NAMALWA (cell line): Measurements from ENCODE around the gene PCSK4.
"Not testable (repeated sequence)": the region's sequence is repeated elsewhere in the genome, so short reads cannot be mapped to it uniquely, and the experiment has no call there.

Experiments
- DNase-seq: peaks from one replicate; pipeline ENCODE4 v3.0.0-alpha.2; 2015; ENCODE audit warnings: low spot score

Gene PCSK4

GRCh38 chr19:1522061-1522460 lies 31.9 kb upstream of the PCSK4 start:
- no peak for DNase-seq

DNA sequence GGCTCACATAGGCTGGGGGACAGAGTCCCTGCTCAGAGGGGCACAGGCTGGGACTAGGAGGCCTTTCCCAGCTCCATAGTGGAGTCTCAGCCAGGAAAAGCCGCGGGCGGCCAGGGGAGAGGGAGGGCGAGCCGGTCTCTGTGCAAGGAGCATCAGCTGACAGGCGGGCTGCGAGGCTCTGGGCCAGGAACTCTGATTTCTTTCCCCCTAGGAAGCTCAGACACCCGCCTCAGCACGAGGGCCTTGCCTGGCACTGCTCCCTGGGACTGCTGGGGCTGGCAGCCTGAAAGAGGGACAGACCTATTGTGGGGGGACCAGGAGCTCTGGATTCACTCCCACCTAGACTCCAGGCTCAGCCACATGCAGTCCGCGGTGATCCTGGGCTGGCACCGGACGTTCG lies 31.5 kb upstream of the PCSK4 start:
- no peak for DNase-seq

DNA sequence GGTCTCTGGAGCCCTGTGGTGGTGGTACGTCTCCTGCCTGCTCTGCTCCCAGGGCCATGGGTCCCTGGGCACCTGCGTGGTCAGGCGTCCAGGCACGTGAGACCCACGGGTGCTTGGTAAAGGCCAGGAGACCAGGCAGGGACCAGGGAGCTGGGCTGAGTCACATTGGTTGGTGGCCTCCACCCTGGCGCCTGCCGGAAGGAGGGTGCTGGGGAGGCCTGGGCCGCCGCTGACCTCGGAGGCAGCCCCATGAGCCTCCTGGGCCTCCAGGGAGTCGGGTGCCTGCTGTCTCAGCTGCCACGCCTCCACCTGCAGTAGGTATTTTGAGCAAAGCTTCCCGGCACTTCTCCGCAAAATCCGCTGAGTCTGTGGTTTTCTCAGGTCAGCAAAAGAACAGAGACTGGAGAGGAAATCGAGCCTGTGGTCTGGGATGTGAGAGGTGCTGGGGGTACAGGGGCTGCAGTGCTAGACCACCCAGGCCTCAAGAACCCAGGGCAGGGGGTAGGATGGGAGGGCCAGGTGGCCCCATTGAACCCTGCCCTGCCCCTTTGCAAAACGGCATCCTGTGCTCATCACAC lies 30.1 kb upstream of the PCSK4 start:
- DNase-seq, result no peak

DNA sequence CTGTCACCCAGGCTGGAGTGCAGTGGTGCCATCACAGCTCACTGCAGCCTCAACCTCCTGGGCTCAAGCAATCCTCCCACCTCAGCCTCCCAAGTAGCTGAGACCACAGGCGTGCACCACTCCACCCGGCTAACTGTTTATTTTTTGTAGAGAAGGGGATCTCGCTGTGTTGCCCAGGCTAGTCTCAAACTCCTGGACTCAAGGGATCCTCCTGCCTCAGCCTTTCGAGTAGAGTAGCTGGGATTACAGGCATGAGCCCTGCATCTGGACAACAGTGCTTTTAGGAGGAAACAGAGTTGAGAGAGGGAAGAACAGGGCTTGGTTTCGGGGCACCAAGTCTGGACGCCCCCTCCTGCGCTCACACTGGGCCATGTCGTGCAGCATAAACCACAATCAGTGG lies 29.7 kb upstream of the PCSK4 start:
- DNase-seq, result not testable (repeated sequence)

GRCh38 chr19:1518471-1518870 lies 28.3 kb upstream of the PCSK4 start:
- DNase-seq, result no peak

- DNase-seq, result peak; percentile 60
These were observed 26.2 kb upstream of the PCSK4 start for GRCh38 chr19:1516395-1516753.

GRCh38 chr19:1514986-1515721 lies 25.0 kb upstream of the PCSK4 start:
- no peak for DNase-seq

DNA sequence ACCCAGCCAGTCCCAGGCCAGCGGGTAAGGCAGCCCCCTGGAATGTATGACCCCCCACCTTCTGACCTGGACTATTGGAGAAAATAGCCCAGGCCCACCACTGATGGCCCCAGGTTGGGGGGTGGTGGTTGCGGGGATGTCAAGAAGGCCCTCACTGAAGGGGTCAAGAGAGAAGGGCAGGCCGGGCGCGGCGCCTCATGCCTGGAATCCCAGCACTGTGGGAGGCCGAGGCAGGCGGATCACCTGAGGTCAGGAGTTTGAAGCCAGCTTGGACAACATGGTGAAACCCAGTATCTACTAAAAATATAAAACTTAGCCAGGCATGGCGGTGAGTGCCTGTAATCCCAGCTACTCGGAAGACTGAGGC lies 24.1 kb upstream of the PCSK4 start:
- no peak for DNase-seq

DNA sequence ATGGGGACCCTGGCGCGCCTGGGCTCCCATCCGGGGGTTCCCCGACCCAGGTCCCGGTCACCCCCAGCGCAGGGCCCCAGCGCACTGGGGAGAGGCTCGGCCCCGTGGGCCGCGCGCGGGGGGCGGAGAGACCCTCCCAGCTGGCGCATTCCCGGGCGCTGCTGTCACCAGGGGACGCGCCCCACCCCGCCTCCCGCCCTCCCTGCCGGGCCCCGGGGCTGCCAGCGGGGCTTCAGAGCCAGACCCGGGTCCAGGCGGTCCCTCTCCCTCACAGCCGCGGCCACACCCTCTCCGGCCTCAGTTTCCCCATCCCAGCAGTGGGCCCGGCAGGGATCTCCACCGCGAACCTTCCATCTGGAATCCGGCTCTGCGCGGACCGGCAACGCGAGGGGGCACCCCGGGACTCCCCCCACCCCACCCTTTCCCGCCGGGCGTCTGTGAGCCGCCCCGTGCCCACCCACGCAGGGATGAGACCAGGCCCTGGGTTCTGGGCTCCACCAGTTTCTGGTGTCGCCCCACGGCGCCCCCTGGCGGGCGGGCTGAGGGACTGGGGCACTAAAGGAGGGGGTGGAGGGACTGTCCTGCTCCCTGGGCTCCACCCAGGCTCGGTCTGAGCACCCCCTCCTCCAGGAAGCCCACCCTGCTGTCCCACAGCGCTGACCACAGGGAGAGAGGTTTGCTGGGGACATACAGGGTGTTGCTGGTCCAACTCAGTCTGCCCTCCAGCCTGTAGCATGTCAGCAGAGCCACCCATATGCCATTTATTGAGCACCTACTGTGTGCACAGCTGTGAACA lies 23.5 kb upstream of the PCSK4 start:
- peak; percentile 69 for DNase-seq

DNA sequence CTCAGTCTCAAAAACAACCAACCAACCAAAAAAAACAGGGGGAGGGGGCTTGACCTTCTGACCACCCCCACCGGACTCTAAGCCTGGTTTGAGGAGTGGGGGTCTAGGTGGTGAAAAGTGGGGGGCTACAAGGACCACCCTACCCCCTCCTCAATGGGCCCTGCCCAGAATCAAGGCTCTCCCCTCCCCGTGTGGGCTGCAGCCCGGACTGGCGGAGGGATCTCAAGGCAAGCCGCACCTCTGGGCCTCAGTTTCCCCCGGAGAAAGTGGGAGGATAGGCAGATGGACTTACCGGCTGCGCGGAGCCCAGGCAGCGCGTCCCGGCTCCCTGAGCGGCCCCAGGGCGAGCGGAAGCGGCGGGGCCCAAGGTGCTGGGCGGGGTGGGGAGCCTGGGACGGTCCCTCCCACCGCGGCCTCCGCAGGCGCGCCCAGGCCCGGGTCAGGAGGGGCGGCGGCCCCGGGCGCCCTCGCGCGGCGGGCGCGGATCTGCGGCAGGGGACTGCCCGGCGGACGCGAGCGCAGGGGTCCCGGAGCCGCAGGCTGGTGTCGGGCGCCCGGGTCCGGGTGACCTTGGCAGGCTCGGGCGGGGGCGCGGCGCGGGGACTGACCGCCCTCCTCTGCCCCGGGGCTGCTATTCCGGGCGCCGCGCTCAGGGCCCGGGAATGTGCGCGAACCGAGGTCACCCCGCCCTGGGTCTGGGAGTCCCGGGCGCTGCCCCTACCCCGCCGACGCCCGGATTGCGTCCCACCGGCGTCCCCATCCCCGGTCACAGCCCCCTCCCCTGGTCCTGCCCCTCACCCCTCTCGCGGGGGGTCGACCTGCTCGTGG lies 22.7 kb upstream of the PCSK4 start, which contains the start of gene ADAMTSL5:
TSS of gene ADAMTSL5 (minus strand) at position 349 of the 828 bp plus-strand sequence. CDS start 2,076 bp downstream, outside the sequence.
- peak; percentile 49 for DNase-seq

GRCh38 chr19:1511318-1512317 lies 21.5 kb upstream of the PCSK4 start:
- no peak for DNase-seq

GRCh38 chr19:1510807-1511206 lies 20.7 kb upstream of the PCSK4 start:
- no peak for DNase-seq

- no peak for DNase-seq
These were observed 20.3 kb upstream of the PCSK4 start for GRCh38 chr19:1510442-1510806.

DNA sequence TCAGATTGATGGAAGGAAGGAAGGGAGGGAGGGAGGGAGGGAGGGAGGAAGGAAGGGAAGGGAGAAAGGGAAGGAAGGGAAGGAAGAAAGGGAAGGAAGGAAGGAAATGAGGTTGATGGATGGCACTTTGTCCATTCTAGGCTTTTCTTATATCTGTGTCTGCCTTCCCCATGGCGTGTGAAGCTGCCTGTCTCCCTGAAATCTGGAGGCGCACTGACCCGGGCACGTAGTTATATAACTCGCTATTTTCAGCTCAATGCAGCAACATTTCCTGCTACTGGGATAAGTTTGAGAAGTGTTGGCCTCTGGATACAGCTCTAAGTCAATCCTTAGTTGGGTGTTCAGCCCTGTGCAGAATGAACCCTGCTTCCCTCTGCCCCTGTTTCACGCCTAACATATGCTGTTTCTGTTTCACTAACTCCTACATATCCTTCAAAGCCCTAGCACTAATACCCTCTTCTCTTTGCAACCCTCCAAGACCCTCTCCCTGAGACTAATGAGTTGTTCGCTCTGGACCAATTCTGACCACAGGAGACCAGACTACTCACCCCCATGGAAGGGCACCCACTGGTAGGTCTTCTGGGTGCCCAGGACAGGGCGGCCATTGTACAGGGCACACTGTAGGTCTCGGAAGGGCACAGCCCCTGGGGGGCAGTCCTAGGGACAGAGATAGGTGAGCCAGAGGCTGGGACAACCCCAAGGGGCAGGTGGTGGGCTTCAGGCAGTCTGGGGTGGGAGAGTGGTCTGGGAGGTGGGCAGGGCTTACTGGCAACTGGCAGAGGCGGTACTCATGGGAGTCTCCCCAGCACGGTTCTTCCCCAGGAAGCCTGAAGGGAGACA lies 19.7 kb upstream of the PCSK4 start:
- no peak for DNase-seq

GRCh38 chr19:1508507-1508856 lies 18.3 kb upstream of the PCSK4 start:
- no peak for DNase-seq

GRCh38 chr19:1507763-1508506 lies 17.8 kb upstream of the PCSK4 start:
- DNase-seq, result peak; percentile 97

GRCh38 chr19:1507192-1507660 lies 17.1 kb upstream of the PCSK4 start:
- no peak for DNase-seq

GRCh38 chr19:1505991-1506881 lies 16.1 kb upstream of the PCSK4 start:
- no peak for DNase-seq
